PFSK-1 (cell line): ENCODE data around the gene LOXHD1.

Experiments used
- FOXP2 ChIP-seq: optimal IDR thresholded peaks from 2 replicates; pipeline ENCODE3; 2011; ENCODE audit warnings: borderline replicate concordance, control low read depth, inconsistent platforms; ENCODE audit not compliant: insufficient read depth; ENCODE audit errors: extremely low read length, extremely low read depth
- POLR2AphosphoS5 ChIP-seq: IDR thresholded peaks from 2 replicates; pipeline ENCODE4 v1.6.1; 2012; ENCODE audit warnings: low read depth, mild to moderate bottlenecking, control low read depth, low read length, moderate library complexity
- REST ChIP-seq, 2 experiments: IDR thresholded peaks; 2 replicates each; pipeline versions ENCODE4 v1.6.1 to v1.8.0; 2011 to 2012; ENCODE audit warnings: low read depth in 2 of 2, low read length in 2 of 2, control low read depth in 1 of 2, inconsistent platforms in 1 of 2, mild to moderate bottlenecking in 1 of 2, moderate library complexity in 1 of 2; ENCODE audit not compliant: insufficient read depth in 1 of 2
- SIN3A ChIP-seq: IDR thresholded peaks from 2 replicates; pipeline ENCODE4 v1.6.1; 2012; ENCODE audit warnings: mild to moderate bottlenecking, low read length, moderate library complexity, borderline replicate concordance; ENCODE audit not compliant: insufficient read depth
- TAF1 ChIP-seq: IDR thresholded peaks from 2 replicates; pipeline ENCODE4 v1.6.1; 2012; ENCODE audit warnings: low read length, control low read depth, borderline replicate concordance; ENCODE audit not compliant: insufficient read depth

Gene LOXHD1

GRCh38 chr18:46583711-46584110, 73.3 kb downstream of the LOXHD1 start:
- TF ChIP-seq TAF1 (no peak), SIN3A (no peak)

- TF ChIP-seq FOXP2 (no peak), REST (IDR thresholded peaks at IDR 0.05; ENCODE audit: insufficient read depth in 1 of 2, low read depth in 2 of 2, low read length in 2 of 2) (no peak), POLR2AphosphoS5 (no peak), SIN3A (no peak), TAF1 (no peak)
Observed at GRCh38 chr18:46581648-46582047, 75.4 kb downstream of the LOXHD1 start.

- TF ChIP-seq POLR2AphosphoS5, result no peak
- TF ChIP-seq FOXP2, result no peak
- TF ChIP-seq REST (IDR thresholded peaks at IDR 0.05; ENCODE audit: insufficient read depth in 1 of 2, low read depth in 2 of 2, low read length in 2 of 2), result no peak
- TF ChIP-seq SIN3A, result no peak
- no peak for TF ChIP-seq TAF1
Observed at GRCh38 chr18:46578987-46579386, 78.0 kb downstream of the LOXHD1 start.

- TF ChIP-seq TAF1 (no peak), POLR2AphosphoS5 (no peak), FOXP2 (no peak), SIN3A (no peak), REST (IDR thresholded peaks at IDR 0.05; ENCODE audit: insufficient read depth in 1 of 2, low read depth in 2 of 2, low read length in 2 of 2) (no peak)
Observed at GRCh38 chr18:46577546-46577945, 79.5 kb downstream of the LOXHD1 start.

DNA sequence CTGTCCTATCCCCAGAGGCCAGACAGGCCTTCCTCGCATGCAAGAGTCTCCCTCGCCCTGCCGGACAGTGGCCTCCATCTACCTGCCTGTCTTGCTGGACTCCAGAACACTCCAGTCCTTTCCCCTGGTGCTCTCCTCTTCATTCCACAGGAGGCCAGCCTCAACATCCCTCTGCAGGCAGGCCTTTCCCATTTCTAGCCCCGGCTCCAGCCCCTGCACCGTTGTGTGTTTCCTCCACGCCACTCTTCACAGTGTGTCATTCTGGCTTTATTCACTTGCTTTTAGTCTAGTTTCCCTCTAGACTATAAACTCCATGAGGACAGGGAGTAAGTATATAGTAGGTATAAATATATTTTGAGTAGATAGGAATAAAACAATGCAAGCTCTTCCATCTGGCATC, 81.2 kb downstream of the LOXHD1 start:
- TF ChIP-seq REST (IDR thresholded peaks at IDR 0.05; ENCODE audit: insufficient read depth in 1 of 2, low read depth in 2 of 2, low read length in 2 of 2) (no peak), SIN3A (no peak), TAF1 (no peak), POLR2AphosphoS5 (no peak), FOXP2 (no peak)
